Measurements from ENCODE around the gene IQCH. TPM values are rescaled to one million over a fixed set of nuclear protein-coding genes. Genes with fewer than 3 reads are reported as not detected.

Gene IQCH
- total RNA-seq, 1 experiment from 2014 or later = 1.1 TPM

- Histone ChIP-seq H3K18ac (ENCODE audit: insufficient read length, low read depth, low read length) (no peak overlapping the region), H4K5ac (ENCODE audit: insufficient read length, low read depth, low read length) (no peak overlapping the region), H4K20me1 (ENCODE audit: control insufficient read depth, insufficient read depth, insufficient read length) (no peaks in the 10 kb centered on the region), H3K56ac (ENCODE audit: insufficient read length, low read depth, low read length) (no peak overlapping the region), H3K23me2 (ENCODE audit: insufficient read length, low read depth, low read length, poor library complexity, severe bottlenecking) (no peaks in the 10 kb centered on the region), H3K14ac (ENCODE audit: insufficient read depth, low read length) (no peak overlapping the region), H2AFZ (ENCODE audit: low read length) (no peak overlapping the region), H2BK5ac (ENCODE audit: insufficient read length, low read length) (no peak overlapping the region), H4K91ac (ENCODE audit: insufficient read length, low read depth, low read length) (no peak overlapping the region), H3K79me1 (ENCODE audit: insufficient read depth, low read depth, low read length, poor library complexity, severe bottlenecking) (no peaks in the 10 kb centered on the region), H3K4ac (ENCODE audit: low read depth, low read length) (no peak overlapping the region), H3K23ac (ENCODE audit: insufficient read length, low read depth, low read length) (no peak overlapping the region), H2BK12ac (ENCODE audit: insufficient read length, low read depth, low read length) (no peak overlapping the region), H3K27ac (ENCODE audit: insufficient read length, low read depth, low read length) (no peak overlapping the region), H3K4me2 (ENCODE audit: insufficient read depth, insufficient read length, low read length) (no peak overlapping the region), H3K9ac (ENCODE audit: extremely low read depth, insufficient read length, low read length) (no peak overlapping the region), H3K79me2 (ENCODE audit: insufficient read depth, low read length) (no peaks in the 10 kb centered on the region), H2BK20ac (ENCODE audit: low read depth, low read length, poor library complexity, severe bottlenecking) (no peak overlapping the region), H3K4me1 (ENCODE audit: insufficient read depth, low read length) (peaks cover 4% of the 10 kb centered on the region; the same call in 1 of the 2 replicates), H2BK120ac (ENCODE audit: low read depth, low read length, poor library complexity, severe bottlenecking) (no peak overlapping the region), H2AK5ac (ENCODE audit: insufficient read length, low read length) (no peak overlapping the region), H2BK15ac (ENCODE audit: low read depth, low read length) (no peak overlapping the region), H3K27me3 (ENCODE audit: insufficient read depth, low read length) (no peaks in the 10 kb centered on the region), H4K8ac (replicated peaks; ENCODE audit: insufficient read length, low read depth, low read length) (no peak overlapping the region), H3T11ph (ENCODE audit: low read length) (no peak overlapping the region), H3K9me3 (ENCODE audit: control insufficient read depth, low read depth, low read length) (no peaks in the 10 kb centered on the region)
- no peak for TF ChIP-seq CTCF (conservative IDR thresholded peaks at IDR 0.05)
- no CpG with 5 or more reads among the region's 4 CpGs for WGBS (ENCODE audit: extremely low coverage, insufficient read length, low lambda C conversion rate)
- no peaks in the 10 kb centered on the region for H3K36me3 Mint-ChIP-seq (ENCODE audit: insufficient read depth in 1 of 3, low read depth in 3 of 3)
- H3K4me1 Mint-ChIP-seq = peaks cover 28 to 41% of the 10 kb centered on the region in 2 experiments
- H3K27ac Mint-ChIP-seq = no peak overlapping the region
- no peaks in the 10 kb centered on the region; the same call in 1 of the 2 replicates for H3K27me3 Mint-ChIP-seq (ENCODE audit: low read depth)
- no peak overlapping the region for H3K4me3 Mint-ChIP-seq
- no peaks in the 10 kb centered on the region for H3K9me3 Mint-ChIP-seq
- no peak for DNase-seq
Measured at GRCh38 chr15:67405208-67406191, 150.9 kb downstream of the IQCH start.

All from H9 (cell line).